IMR-90 (cell line): ENCODE results near the gene ZFP42. TPM values are rescaled to one million over a fixed set of nuclear protein-coding genes. Genes with fewer than 3 reads are reported as not detected.

Experiments used
- ATAC-seq: fragments of 200-7000 bp; cut with Tn5 transposase; 2 replicates; pipeline ENCODE4 v1.9.1; 2020; ENCODE audit warnings: low read depth, mild to moderate bottlenecking, moderate library complexity
- BruUV-seq: library from RNA; stranded (reverse); fragments of 400-500 nt; replicated peaks from 2 replicates; lab custom pipeline; 2021; lab: Mats Ljungman, UMichigan
- CTCF ChIA-PET: fragments of 300-600 bp; formaldehyde crosslinking; extraction: SDS; loops from one replicate; lab custom pipeline; 2021; ENCODE audit warnings: antibody characterized with exemption; lab: Yijun Ruan, JAX
- POLR2A ChIA-PET: fragments of 300-600 bp; sonication (Branson Sonifier 250); formaldehyde crosslinking; loops from one replicate; lab custom pipeline; 2022; ENCODE audit warnings: antibody characterized with exemption; ENCODE audit not compliant: unreplicated experiment; lab: Charles Lee
- DNase-seq: peaks from one replicate; pipeline ENCODE4 v3.0.0; 2013
- H2AFZ ChIP-seq: replicated peaks from 2 replicates; pipeline ENCODE3; 2013; ENCODE audit warnings: low read length, mild to moderate bottlenecking; ENCODE audit not compliant: poor library complexity
- H2AK5ac ChIP-seq: 2 replicates; pipeline ENCODE4 v1.6.1; 2013; ENCODE audit warnings: low read depth, low read length, inconsistent platforms
- H2AK9ac ChIP-seq: replicated peaks from 2 replicates; pipeline ENCODE3; 2013; ENCODE audit warnings: mild to moderate bottlenecking, low read depth, low read length, moderate library complexity; ENCODE audit not compliant: poor library complexity
- H2BK120ac ChIP-seq: 2 replicates; pipeline ENCODE4 v1.6.1; 2013; ENCODE audit warnings: low read depth, low read length, inconsistent platforms
- H2BK15ac ChIP-seq: 3 replicates; pipeline ENCODE4 v1.6.1; 2013; ENCODE audit warnings: low read depth, low read length, inconsistent platforms
- H2BK20ac ChIP-seq: 2 replicates; pipeline ENCODE4 v1.6.1; 2013; ENCODE audit warnings: low read depth, mild to moderate bottlenecking, inconsistent platforms, low read length, moderate library complexity
- H2BK5ac ChIP-seq: 2 replicates; pipeline ENCODE4 v1.6.1; 2013; ENCODE audit warnings: mild to moderate bottlenecking, low read depth, low read length, inconsistent platforms; ENCODE audit not compliant: poor library complexity, severe bottlenecking
- H3K14ac ChIP-seq: replicated peaks from 2 replicates; pipeline ENCODE4 v1.6.1; 2013; ENCODE audit warnings: low read depth, low read length, inconsistent platforms
- H3K18ac ChIP-seq: 2 replicates; pipeline ENCODE4 v1.6.1; 2013; ENCODE audit warnings: low read depth, low read length, control low read depth
- H3K23ac ChIP-seq: 2 replicates; pipeline ENCODE4 v1.6.1; 2013; ENCODE audit warnings: low read depth, low read length, inconsistent platforms
- H3K27ac ChIP-seq: 2 replicates; pipeline ENCODE4 v1.5.1; 2013; ENCODE audit warnings: mild to moderate bottlenecking, control low read depth, low read length; ENCODE audit not compliant: insufficient read depth
- H3K27me3 ChIP-seq: 2 replicates; pipeline ENCODE4 v1.6.1; 2013; ENCODE audit warnings: low read length; ENCODE audit not compliant: control insufficient read depth, insufficient read depth
- H3K36me3 ChIP-seq: 2 replicates; pipeline ENCODE4 v1.6.1; 2013; ENCODE audit warnings: low read length, mixed read lengths; ENCODE audit not compliant: control insufficient read depth, insufficient read depth
- H3K4ac ChIP-seq: 2 replicates; pipeline ENCODE4 v1.6.1; 2013; ENCODE audit warnings: low read depth, low read length, inconsistent platforms
- H3K4me1 ChIP-seq: 2 replicates; pipeline ENCODE4 v1.6.1; 2013; ENCODE audit warnings: low read length, mixed read lengths; ENCODE audit not compliant: control insufficient read depth, insufficient read depth
- H3K4me2 ChIP-seq: 2 replicates; pipeline ENCODE4 v1.6.1; 2013; ENCODE audit warnings: low read depth, mild to moderate bottlenecking, control low read depth, low read length, moderate library complexity
- H3K4me3 ChIP-seq: 2 replicates; pipeline ENCODE4 v1.5.1; 2013; ENCODE audit warnings: low read depth, mild to moderate bottlenecking, control low read depth, low read length, moderate library complexity; ENCODE audit not compliant: insufficient read depth
- H3K56ac ChIP-seq: 2 replicates; pipeline ENCODE4 v1.6.1; 2013; ENCODE audit warnings: low read length, inconsistent platforms; ENCODE audit not compliant: insufficient read depth; ENCODE audit errors: extremely low read depth
- H3K79me1 ChIP-seq, 2 experiments: 2 replicates each; pipeline ENCODE4 v1.6.1; 2013; ENCODE audit warnings: low read length in 2 of 2, inconsistent platforms in 1 of 2, low read depth in 1 of 2
- H3K9ac ChIP-seq: 2 replicates; pipeline ENCODE4 v1.6.1; 2013; ENCODE audit warnings: low read depth, low read length, control low read depth
- H3K9me1 ChIP-seq: 2 replicates; pipeline ENCODE4 v1.6.1; 2013; ENCODE audit warnings: low read length, inconsistent platforms; ENCODE audit not compliant: insufficient read depth
- H3K9me3 ChIP-seq: 2 replicates; pipeline ENCODE4 v1.6.1; 2013; ENCODE audit warnings: low read length; ENCODE audit not compliant: control insufficient read depth, insufficient read depth
- H4K20me1 ChIP-seq: 2 replicates; pipeline ENCODE4 v1.6.1; 2013; ENCODE audit warnings: low read length, inconsistent platforms; ENCODE audit not compliant: insufficient read depth
- H4K5ac ChIP-seq: 2 replicates; pipeline ENCODE4 v1.6.1; 2013; ENCODE audit warnings: mild to moderate bottlenecking, low read depth, low read length, control low read depth
- H4K8ac ChIP-seq, 2 experiments: 2 replicates each; pipeline ENCODE4 v1.6.1; 2013; ENCODE audit warnings: low read depth in 2 of 2, low read length in 2 of 2, control low read depth in 1 of 2, inconsistent platforms in 1 of 2
- H4K91ac ChIP-seq: 2 replicates; pipeline ENCODE4 v1.6.1; 2013; ENCODE audit warnings: low read depth, low read length, inconsistent platforms; ENCODE audit not compliant: insufficient read depth
- SMC3 ChIP-seq: fragments of 150-350 bp; IDR thresholded peaks from 2 replicates; pipeline ENCODE4 v1.6.1; 2016; ENCODE audit warnings: low read depth, mild to moderate bottlenecking, antibody characterized with exemption, low read length, moderate library complexity
- WGBS, 2 experiments: methylation state at CpG; one replicate each; pipeline versions ENCODE4 v1.1.5 to v1.1.7; 2013; ENCODE audit warnings: missing lambda C conversion rate in 2 of 2; ENCODE audit not compliant: insufficient read length in 1 of 2; ENCODE audit errors: extremely low coverage in 2 of 2; 5-methylcytosine and 5-hydroxymethylcytosine counted together
- dilution Hi-C: fragments of 300-500 bp; cut with HindIII; formaldehyde crosslinking; loops from one replicate; pipeline ENCODE4 v1.14.3; 2018; ENCODE audit warnings: low sequenced_read_pairs; ENCODE audit not compliant: unreplicated experiment
- in situ Hi-C: fragments of 300-500 bp; cut with MboI; formaldehyde crosslinking; loops from 3 replicates; pipeline ENCODE4 v1.14.3; 2019; ENCODE audit warnings: low sequenced_read_pairs, inconsistent platforms, mixed read lengths
- intact Hi-C: fragments of 100-400 bp; cut with micrococcal nuclease; formaldehyde crosslinking; loops from 2 replicates; pipeline ENCODE4 v1.10.0; 2022
- polyA plus RNA-seq, 3 experiments: library from polyadenylated mRNA; depleted of rRNA; stranded (reverse); fragments of >200 nt; gene quantifications; 2 replicates each; pipeline ENCODE4 v1.2.3, GENCODE V29; 2012; ENCODE audit warnings: low replicate concordance in 1 of 3
- total RNA-seq: library from RNA; depleted of rRNA; stranded (reverse); fragments of >200 nt; gene quantifications from 2 replicates; pipeline ENCODE4 v1.2.3, GENCODE V29; 2012

The ZFP42 gene
- total and polyA plus RNA-seq, 2 of the 4 experiments (the other 2 are of a cell fraction), result not detected

DNA sequence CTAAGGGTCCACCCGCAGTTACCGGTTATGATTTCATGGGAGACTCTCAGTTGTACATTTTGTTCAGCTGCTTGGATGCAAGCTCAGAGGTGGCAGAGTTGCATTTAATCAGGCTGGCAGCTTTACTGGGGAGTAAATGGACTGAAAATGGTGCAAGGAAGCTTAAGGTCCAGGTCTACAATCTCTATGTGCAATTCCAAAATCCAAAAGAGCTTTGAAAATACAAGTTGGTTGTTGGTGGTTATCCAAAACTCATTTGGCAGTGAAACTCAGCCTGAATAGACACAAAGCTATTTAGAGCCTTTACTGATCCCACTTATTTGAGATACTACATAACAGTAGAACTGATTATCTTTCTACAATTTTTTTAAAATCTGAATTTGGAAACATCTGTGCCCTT lies 11.8 kb upstream of the ZFP42 start:
- Histone ChIP-seq H3K4me3 (no peak overlapping the region), H3K4me2 (no peak overlapping the region), H3K14ac (no peak overlapping the region), H3K36me3 (no peaks in the 10 kb centered on the region), H4K5ac (no peak overlapping the region), H3K18ac (no peak overlapping the region), H3K27me3 (no peaks in the 10 kb centered on the region), H4K8ac (no peak overlapping the region), H3K79me1 (no peaks in the 10 kb centered on the region), H3K4ac (no peak overlapping the region), H2BK120ac (no peak overlapping the region), H3K9me1 (no peaks in the 10 kb centered on the region), H3K4me1 (no peaks in the 10 kb centered on the region), H2BK5ac (no peak overlapping the region), H2BK15ac (no peak overlapping the region), H3K9me3 (no peaks in the 10 kb centered on the region), H3K23ac (no peak overlapping the region), H2AK9ac (no peak overlapping the region), H2AFZ (no peak overlapping the region), H3K56ac (no peak overlapping the region), H3K9ac (no peak overlapping the region), H2BK20ac (no peak overlapping the region), H3K27ac (no peak overlapping the region), H4K20me1 (no peaks in the 10 kb centered on the region), H4K91ac (no peak overlapping the region), H2AK5ac (no peak overlapping the region)
- in situ Hi-C loops (no loop called here), dilution Hi-C loops (no loop called here), intact Hi-C loops (no loop called here)
- no peak for DNase-seq
- no TSS peak for BruUV-seq
- CTCF ChIA-PET, result no interaction called here
- no peak for TF ChIP-seq SMC3
- no peak for ATAC-seq
- POLR2A ChIA-PET, result no interaction called here
- WGBS, 2 experiments, result no CpG with 5 or more reads among the region's 2 CpGs
